HL-60/S4 treated with phorbol 12-myristate 13-acetate at 8.2 ng/mL for 4 days and 3 days (cell line): ENCODE results near the gene CAMKMT.

Source experiments
- in situ Hi-C: fragments of 300-500 bp; cut with MboI; formaldehyde crosslinking; loops from 2 replicates; pipeline ENCODE4 v1.15.0; 2022; ENCODE audit warnings: low sequenced_read_pairs

CAMKMT gene

GRCh38 chr2:44763275-44763782 is 401.6 kb downstream of the CAMKMT start:
- in situ Hi-C loops: no loop called here

GRCh38 chr2:44766220-44766619 is 404.5 kb downstream of the CAMKMT start:
- in situ Hi-C loops: no loop called here

GRCh38 chr2:44766777-44767176 is 405.0 kb downstream of the CAMKMT start:
- in situ Hi-C loops: no loop called here

- in situ Hi-C loops: no loop called here
These were observed 405.9 kb downstream of the CAMKMT start for GRCh38 chr2:44767691-44768090.

- in situ Hi-C loops: no loop called here
These were observed 406.9 kb downstream of the CAMKMT start for GRCh38 chr2:44768438-44769236.

GRCh38 chr2:44769349-44770011 is 407.7 kb downstream of the CAMKMT start:
- in situ Hi-C loops: no loop called here

GRCh38 chr2:44770221-44771195 is 408.8 kb downstream of the CAMKMT start:
- in situ Hi-C loops: no loop called here

GRCh38 chr2:44771522-44771921 is 409.8 kb downstream of the CAMKMT start:
- in situ Hi-C loops: no loop called here

GRCh38 chr2:44772131-44772530 is 410.4 kb downstream of the CAMKMT start:
- in situ Hi-C loops: no loop called here

- in situ Hi-C loops: no loop called here
These were observed 411.1 kb downstream of the CAMKMT start for GRCh38 chr2:44772669-44773378.

GRCh38 chr2:44774826-44775492 is 413.2 kb downstream of the CAMKMT start:
- in situ Hi-C loops: no loop called here

GRCh38 chr2:44777036-44777435 is 415.3 kb downstream of the CAMKMT start:
- in situ Hi-C loops: no loop called here

- in situ Hi-C loops: no loop called here
These were observed 415.8 kb downstream of the CAMKMT start for GRCh38 chr2:44777537-44777936.

- in situ Hi-C loops: no loop called here
These were observed 416.5 kb downstream of the CAMKMT start for GRCh38 chr2:44778221-44778654.

- in situ Hi-C loops: no loop called here
These were observed 417.1 kb downstream of the CAMKMT start for GRCh38 chr2:44778671-44779476.

- in situ Hi-C loops: no loop called here
These were observed 418.0 kb downstream of the CAMKMT start for GRCh38 chr2:44779793-44780192.

GRCh38 chr2:44780406-44780805 is 418.7 kb downstream of the CAMKMT start:
- in situ Hi-C loops: no loop called here

GRCh38 chr2:44785433-44785832 is 423.7 kb downstream of the CAMKMT start:
- in situ Hi-C loops: no loop called here
